ENCODE data around the gene POLR3A. TPM values are rescaled to one million over a fixed set of nuclear protein-coding genes. Genes with fewer than 3 reads are reported as not detected.

POLR3A gene
- total RNA-seq, 1 donor from 2014 or later, result 27.8 TPM

- intact Hi-C loops (cut with micrococcal nuclease), result loop anchor here (2.0 kb wide), 1 partner anchor 81 kb away; no protein-coding TSS in a partner anchor
- Mint-ChIP-seq H3K36me3 (ENCODE audit: low read depth) (no peaks in the 10 kb centered on the region), H3K4me1 (peaks cover 7% of the 10 kb centered on the region), H3K9me3 (no peaks in the 10 kb centered on the region), H3K27ac (peak overlapping the region; percentile 58), H3K27me3 (peaks cover 47% of the 10 kb centered on the region), H3K4me3 (peak overlapping the region; percentile 65)
- peak; percentile 56 for DNase-seq
These were observed 101.7 kb downstream of the POLR3A start for GRCh38 chr10:77927402-77928246.

- Mint-ChIP-seq H3K4me1 (peaks cover 7% of the 10 kb centered on the region), H3K27me3 (peaks cover 47% of the 10 kb centered on the region), H3K9me3 (no peaks in the 10 kb centered on the region), H3K36me3 (ENCODE audit: low read depth) (no peaks in the 10 kb centered on the region), H3K27ac (peak within 1 kb of the TSS; percentile 58), H3K4me3 (peak within 1 kb of the TSS; percentile 76)
- intact Hi-C loops (cut with micrococcal nuclease), result loop anchor here (2.0 kb wide), 1 partner anchor 80 kb away; no protein-coding TSS in a partner anchor
- peak; percentile 80 for DNase-seq
These were observed 102.5 kb downstream of the POLR3A start, which contains the start of gene DLG5 for GRCh38 chr10:77926566-77927401. Gene DLG5 (minus strand): TSS chr10:77926755. CDS start chr10:77926520, 235 bp downstream.

DNA sequence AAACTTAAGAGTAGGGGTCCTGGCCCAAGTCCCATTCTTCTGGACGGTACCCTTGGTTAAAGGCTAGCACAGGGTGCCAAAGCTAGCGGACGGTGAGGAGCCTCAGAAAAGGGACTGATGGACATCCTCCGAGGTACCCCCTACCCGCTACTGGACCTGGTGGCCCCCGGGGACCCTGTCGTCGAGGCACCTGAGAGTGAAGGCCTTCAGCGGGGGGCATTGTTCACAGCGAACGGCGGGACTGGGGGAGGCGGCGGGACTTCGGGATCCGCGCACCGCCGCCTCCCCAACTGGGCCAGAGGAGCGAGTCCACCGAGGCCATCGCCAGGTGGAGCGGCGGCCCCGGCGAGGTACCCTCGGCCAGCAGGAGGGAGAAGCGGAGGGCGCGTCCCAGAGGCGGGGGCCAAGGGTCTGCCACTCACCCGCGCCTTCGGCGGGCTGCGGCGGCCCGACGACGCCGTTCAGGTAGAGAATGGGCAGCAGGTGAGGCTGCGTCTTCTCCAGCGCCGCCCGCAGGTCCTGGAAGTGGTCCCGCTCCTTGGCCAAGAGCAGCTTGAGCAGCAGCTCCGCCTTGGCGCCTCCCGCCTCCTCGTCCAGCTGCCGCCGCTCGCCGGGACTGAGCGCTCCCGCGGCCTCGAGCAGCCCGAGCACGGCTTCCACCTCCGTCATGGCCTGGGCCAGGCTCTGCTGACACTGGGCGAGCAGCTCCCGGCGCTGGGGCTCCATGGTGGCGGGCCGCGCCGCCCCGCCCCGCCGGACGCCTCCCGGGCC lies 103.3 kb downstream of the POLR3A start:
- H3K27me3 Mint-ChIP-seq, result peaks cover 42% of the 10 kb centered on the region
- no peaks in the 10 kb centered on the region for H3K9me3 Mint-ChIP-seq
- H3K36me3 Mint-ChIP-seq (ENCODE audit: low read depth), result no peaks in the 10 kb centered on the region
- peaks cover 8% of the 10 kb centered on the region for H3K4me1 Mint-ChIP-seq
- H3K4me3 Mint-ChIP-seq, result peak overlapping the region; percentile 76
- DNase-seq, result no peak
- intact Hi-C loops (cut with micrococcal nuclease), result loop anchor here (2.0 kb wide), 1 partner anchor 79 kb away; no protein-coding TSS in a partner anchor
- no peak overlapping the region for H3K27ac Mint-ChIP-seq

GRCh38 chr10:77925410-77925794 lies 103.9 kb downstream of the POLR3A start:
- peak overlapping the region; percentile 45 for H3K27ac Mint-ChIP-seq
- intact Hi-C loops (cut with micrococcal nuclease), result no loop called here
- H3K4me1 Mint-ChIP-seq, result peaks cover 8% of the 10 kb centered on the region
- DNase-seq, result no peak
- peak overlapping the region; percentile 76 for H3K4me3 Mint-ChIP-seq
- H3K27me3 Mint-ChIP-seq, result peaks cover 42% of the 10 kb centered on the region
- H3K36me3 Mint-ChIP-seq (ENCODE audit: low read depth), result no peaks in the 10 kb centered on the region
- no peaks in the 10 kb centered on the region for H3K9me3 Mint-ChIP-seq

DNA sequence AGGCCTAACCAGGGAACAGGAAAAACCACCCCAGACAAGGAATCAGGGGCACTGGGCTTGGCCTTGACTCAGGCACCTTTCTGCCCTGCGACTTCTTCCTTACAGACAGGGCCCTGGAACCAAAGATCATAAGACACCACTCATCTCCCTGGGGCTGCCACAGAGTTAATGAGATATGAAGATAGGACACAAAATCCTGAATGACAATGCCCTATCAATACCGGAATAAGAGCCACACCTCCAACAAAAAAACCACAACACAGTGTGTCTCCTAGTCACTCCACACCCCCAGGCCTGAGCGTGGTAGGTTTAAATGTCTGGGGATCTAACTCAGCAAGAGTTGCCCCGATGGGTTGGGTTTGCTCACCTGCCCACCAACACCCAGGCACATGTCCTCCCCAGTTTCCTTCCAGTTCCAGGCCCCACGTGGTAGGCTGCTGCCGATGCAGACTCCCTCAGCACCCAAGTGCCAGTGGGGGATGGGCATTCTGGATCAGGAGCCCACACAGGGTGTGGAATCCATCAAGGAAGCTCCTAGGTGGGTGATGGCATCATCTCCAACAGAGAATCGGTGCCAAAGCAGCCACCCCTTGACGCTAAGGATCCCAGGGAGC lies 106.6 kb downstream of the POLR3A start:
- DNase-seq, result no peak
- Mint-ChIP-seq H3K9me3 (no peaks in the 10 kb centered on the region), H3K36me3 (ENCODE audit: low read depth) (no peaks in the 10 kb centered on the region), H3K27ac (no peak overlapping the region), H3K4me3 (no peak overlapping the region), H3K4me1 (peaks cover 7% of the 10 kb centered on the region), H3K27me3 (peaks cover 20% of the 10 kb centered on the region)
- intact Hi-C loops (cut with micrococcal nuclease), result no loop called here

GRCh38 chr10:77922055-77922454 lies 107.3 kb downstream of the POLR3A start:
- intact Hi-C loops (cut with micrococcal nuclease), result no loop called here
- no peak for DNase-seq
- Mint-ChIP-seq H3K27me3 (peaks cover 15% of the 10 kb centered on the region), H3K9me3 (no peaks in the 10 kb centered on the region), H3K4me1 (peaks cover 6% of the 10 kb centered on the region), H3K27ac (no peak overlapping the region), H3K4me3 (no peak overlapping the region), H3K36me3 (ENCODE audit: low read depth) (no peaks in the 10 kb centered on the region)

GRCh38 chr10:77921395-77921794 lies 107.9 kb downstream of the POLR3A start:
- H3K27me3 Mint-ChIP-seq, result peaks cover 15% of the 10 kb centered on the region

DNA sequence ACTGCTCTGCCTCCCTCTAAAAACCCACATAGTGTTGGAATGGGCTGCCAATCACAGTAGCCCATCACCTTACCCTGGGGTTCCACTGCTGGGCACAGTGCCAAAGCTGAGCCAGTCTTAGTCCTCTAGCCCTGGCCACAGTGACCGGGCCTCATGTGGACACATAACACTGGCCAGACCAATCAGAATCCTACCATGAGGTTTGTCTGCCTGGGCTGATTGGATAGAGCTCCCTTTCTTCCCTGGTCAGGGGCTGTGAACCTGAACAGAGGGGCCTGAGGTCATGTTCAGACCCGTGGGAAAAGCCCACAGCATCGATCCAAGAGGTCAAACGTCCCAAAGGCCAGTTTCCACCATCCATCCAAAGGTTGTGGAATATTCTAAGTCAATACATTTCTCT lies 108.8 kb downstream of the POLR3A start:
- no peak overlapping the region for H3K4me3 Mint-ChIP-seq
- no peak overlapping the region for H3K27ac Mint-ChIP-seq
- H3K9me3 Mint-ChIP-seq, result no peaks in the 10 kb centered on the region
- intact Hi-C loops (cut with micrococcal nuclease), result no loop called here
- peaks cover 5% of the 10 kb centered on the region for H3K4me1 Mint-ChIP-seq
- no peaks in the 10 kb centered on the region for H3K36me3 Mint-ChIP-seq (ENCODE audit: low read depth)
- H3K27me3 Mint-ChIP-seq, result peaks cover 14% of the 10 kb centered on the region
- DNase-seq, result no peak

More at GRCh38 chr10:77921395-77921794, 107.9 kb downstream of the POLR3A start:
- intact Hi-C loops (cut with micrococcal nuclease), result no loop called here
- Mint-ChIP-seq H3K36me3 (ENCODE audit: low read depth) (no peaks in the 10 kb centered on the region), H3K4me1 (peaks cover 6% of the 10 kb centered on the region), H3K9me3 (no peaks in the 10 kb centered on the region), H3K4me3 (no peak overlapping the region), H3K27ac (no peak overlapping the region)
- no peak for DNase-seq

GRCh38 chr10:77919713-77920108 lies 109.6 kb downstream of the POLR3A start:
- peaks cover 1% of the 10 kb centered on the region for H3K4me1 Mint-ChIP-seq
- no peak for DNase-seq
- no peaks in the 10 kb centered on the region for H3K36me3 Mint-ChIP-seq (ENCODE audit: low read depth)
- no peak overlapping the region for H3K4me3 Mint-ChIP-seq
- H3K27me3 Mint-ChIP-seq, result peaks cover 8% of the 10 kb centered on the region
- no peaks in the 10 kb centered on the region for H3K9me3 Mint-ChIP-seq
- no peak overlapping the region for H3K27ac Mint-ChIP-seq
- intact Hi-C loops (cut with micrococcal nuclease), result no loop called here

Other genes with a start within 250 kb of the POLR3A start
- gene DLG5, start 102.8 kb downstream of the POLR3A start, total RNA-seq, result 5.2 and 5.4 TPM in 2 replicates
- gene RPS24, start 4.3 kb upstream of the POLR3A start, total RNA-seq, result 1,816 and 1,818 TPM in 2 replicates

Data from activated CD4-positive, alpha-beta T cell treated with anti-CD3 and anti-CD28 coated beads, Interleukin-2, amount 10 ng/mL, durations not matched to agents 24 days and 14 days (primary cell).